Measurements from ENCODE around the gene POLR2L. TPM values are rescaled to one million over a fixed set of nuclear protein-coding genes. Genes with fewer than 3 reads are reported as not detected.

The POLR2L gene
- total RNA-seq, 1 donor from 2014 or later, result 42.0 TPM

DNA sequence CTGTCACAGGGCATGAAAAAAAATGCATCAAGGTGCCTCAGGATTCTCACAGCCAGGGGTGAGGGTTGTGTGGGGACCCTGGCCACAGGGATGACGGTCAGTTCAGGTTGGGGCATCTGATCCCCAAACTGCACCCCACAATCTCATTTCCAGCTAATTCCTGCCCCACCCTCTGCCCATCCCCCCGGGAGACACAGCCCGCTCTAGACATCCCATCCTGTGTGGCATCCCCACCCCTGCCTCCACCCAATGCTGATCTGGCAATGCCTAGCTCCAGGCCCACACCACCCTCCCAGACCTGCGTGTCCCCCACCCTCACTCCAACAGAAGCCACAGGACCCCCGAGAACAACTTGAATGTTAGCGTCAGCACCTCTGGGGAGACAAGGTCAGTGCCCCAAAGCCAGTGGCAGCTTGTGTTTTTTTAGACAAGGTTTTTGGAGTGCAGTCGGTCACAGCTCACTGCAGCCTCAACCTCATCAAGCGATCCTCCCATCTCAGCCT, 25.6 kb upstream of the POLR2L start:
- H3K36me3 ChIP-seq (ENCODE audit: control insufficient read depth, insufficient read depth, low read length), result no peaks in the 10 kb centered on the region
- no peak for TF ChIP-seq CTCF (IDR thresholded peaks at IDR 0.05; ENCODE audit: insufficient read depth, low read length, poor library complexity, severe bottlenecking)
- H3K27me3 ChIP-seq (ENCODE audit: control insufficient read depth, insufficient read depth, low read length), result no peaks in the 10 kb centered on the region
- DNase-seq (ENCODE audit: low read depth), result no peak
- H3K4me3 ChIP-seq (ENCODE audit: low read depth, low read length), result no peak overlapping the region

DNA sequence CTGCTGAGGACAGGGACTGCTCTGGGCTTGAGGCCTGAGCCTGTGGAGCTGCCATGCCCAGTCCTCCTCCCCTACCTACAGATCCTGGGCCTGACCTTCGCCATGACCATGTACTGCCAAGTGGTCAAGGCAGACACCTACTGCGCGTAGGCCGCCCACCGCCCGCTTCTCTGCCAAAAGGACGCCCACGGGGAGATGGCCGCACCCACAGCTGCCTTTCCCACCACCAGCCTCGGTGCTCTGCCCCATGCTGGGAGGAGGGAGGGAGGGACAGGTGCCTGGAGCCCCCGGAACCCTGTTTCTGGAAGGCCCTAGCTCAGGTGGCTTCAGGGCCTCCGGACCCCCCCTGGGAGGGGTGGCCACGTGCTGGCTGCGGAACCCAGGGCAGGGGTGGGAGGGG, 24.2 kb upstream of the POLR2L start:
- Histone ChIP-seq H3K4me3 (ENCODE audit: low read depth, low read length) (no peak overlapping the region), H3K36me3 (ENCODE audit: control insufficient read depth, insufficient read depth, low read length) (no peaks in the 10 kb centered on the region), H3K27me3 (ENCODE audit: control insufficient read depth, insufficient read depth, low read length) (no peaks in the 10 kb centered on the region)
- no peak for DNase-seq (ENCODE audit: low read depth)
- no peak for TF ChIP-seq CTCF (IDR thresholded peaks at IDR 0.05; ENCODE audit: insufficient read depth, low read length, poor library complexity, severe bottlenecking)

DNA sequence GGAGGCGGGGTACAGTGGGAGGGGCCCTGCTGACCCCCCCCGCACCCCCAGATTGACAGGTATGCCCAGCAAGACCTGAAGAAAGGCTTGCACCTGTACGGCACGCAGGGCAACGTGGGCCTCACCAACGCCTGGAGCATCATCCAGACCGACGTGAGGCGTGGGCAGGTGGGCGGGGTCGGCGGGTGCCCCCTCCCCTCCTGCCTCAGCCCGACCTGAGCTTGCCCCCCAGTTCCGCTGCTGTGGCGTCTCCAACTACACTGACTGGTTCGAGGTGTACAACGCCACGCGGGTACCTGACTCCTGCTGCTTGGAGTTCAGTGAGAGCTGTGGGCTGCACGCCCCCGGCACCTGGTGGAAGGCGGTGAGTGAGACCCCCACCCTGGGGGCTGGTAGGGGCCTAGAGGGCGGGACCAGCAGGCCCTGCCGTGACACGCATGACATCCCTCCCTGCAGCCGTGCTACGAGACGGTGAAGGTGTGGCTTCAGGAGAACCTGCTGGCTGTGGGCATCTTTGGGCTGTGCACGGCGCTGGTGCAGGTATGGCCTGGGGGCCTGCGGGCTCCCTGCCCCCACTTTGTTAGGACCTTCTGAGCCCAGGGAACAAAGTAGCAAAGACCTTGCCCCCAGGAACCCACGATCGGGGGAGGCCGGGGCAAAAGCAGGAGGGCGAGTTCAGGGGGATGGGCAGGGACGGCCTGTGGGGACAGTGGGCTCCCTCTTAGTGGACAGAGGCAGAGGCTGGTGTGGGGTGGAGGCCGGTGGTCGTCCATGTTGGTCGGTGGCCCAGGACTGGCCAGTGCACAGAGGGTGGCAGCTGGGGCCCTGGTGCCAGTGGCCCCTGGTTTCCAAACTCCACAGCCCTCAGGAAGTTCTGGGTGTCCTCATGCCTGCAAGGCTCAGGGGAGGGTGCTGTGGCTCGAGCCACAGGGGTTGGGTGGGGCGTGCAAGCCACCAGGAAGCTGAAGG, 23.4 kb upstream of the POLR2L start:
- H3K36me3 ChIP-seq (ENCODE audit: control insufficient read depth, insufficient read depth, low read length), result no peaks in the 10 kb centered on the region
- H3K4me3 ChIP-seq (ENCODE audit: low read depth, low read length), result no peak overlapping the region
- DNase-seq (ENCODE audit: low read depth), result no peak
- TF ChIP-seq CTCF (IDR thresholded peaks at IDR 0.05; ENCODE audit: insufficient read depth, low read length, poor library complexity, severe bottlenecking), result no peak
- H3K27me3 ChIP-seq (ENCODE audit: control insufficient read depth, insufficient read depth, low read length), result no peaks in the 10 kb centered on the region

- Histone ChIP-seq H3K4me3 (ENCODE audit: low read depth, low read length) (no peak overlapping the region), H3K27me3 (ENCODE audit: control insufficient read depth, insufficient read depth, low read length) (no peaks in the 10 kb centered on the region), H3K36me3 (ENCODE audit: control insufficient read depth, insufficient read depth, low read length) (no peaks in the 10 kb centered on the region)
- no peak for DNase-seq (ENCODE audit: low read depth)
- no peak for TF ChIP-seq CTCF (IDR thresholded peaks at IDR 0.05; ENCODE audit: insufficient read depth, low read length, poor library complexity, severe bottlenecking)
These were observed 22.6 kb upstream of the POLR2L start for GRCh38 chr11:864898-865297.

GRCh38 chr11:863910-864827, 21.8 kb upstream of the POLR2L start:
- DNase-seq (ENCODE audit: low read depth), result no peak
- TF ChIP-seq CTCF (IDR thresholded peaks at IDR 0.05; ENCODE audit: insufficient read depth, low read length, poor library complexity, severe bottlenecking), result no peak
- no peak overlapping the region for H3K4me3 ChIP-seq (ENCODE audit: low read depth, low read length)
- H3K36me3 ChIP-seq (ENCODE audit: control insufficient read depth, insufficient read depth, low read length), result no peaks in the 10 kb centered on the region
- H3K27me3 ChIP-seq (ENCODE audit: control insufficient read depth, insufficient read depth, low read length), result no peaks in the 10 kb centered on the region

Data from kidney epithelial cell (primary cell).